Measurements from ENCODE around the gene SENP3. TPM values are rescaled to one million over a fixed set of nuclear protein-coding genes. Genes with fewer than 3 reads are reported as not detected.

Gene SENP3
- total RNA-seq, 4 donors from 2014 or later, result 62.4 to 73.3 (median 66.3) TPM

GRCh38 chr17:7572588-7573323 is 11.0 kb downstream of the SENP3 start:
- H3K4me3 ChIP-seq (replicated peaks in 1 of 3), result peak overlapping the region; percentile 75 to 99 (median 99)
- peak; percentile 53 to 99 for DNase-seq
- WGBS, 2 donors, result 0 to 1% methylated on average over 13 to 42 of the region's 73 CpGs
- H3K27me3 ChIP-seq, result no peaks in the 10 kb centered on the region
- peak overlapping the region; percentile 94 to 96 (median 95) for H3K27ac ChIP-seq
- H3K36me3 ChIP-seq, result peaks cover 49 to 52% of the 10 kb centered on the region in 2 donors
- intact Hi-C loops (cut with DNase I), result loop anchor here (5.0 kb wide), 1 partner anchor 115 kb away; the partner anchor contains the start of genes TP53 and WRAP53
- no peaks in the 10 kb centered on the region for H3K9me3 ChIP-seq
- peaks cover 16 to 26% of the 10 kb centered on the region in 2 donors for H3K4me1 ChIP-seq
- TF ChIP-seq POLR2A (IDR thresholded peaks at IDR 0.05) (peak; percentile 87 to 98), CTCF (IDR thresholded peaks at IDR 0.05) (peak in 1 of 6 experiments; percentile 6)

GRCh38 chr17:7573324-7574080 is 11.8 kb downstream of the SENP3 start:
- intact Hi-C loops (cut with DNase I), result loop anchor here (5.0 kb wide), 1 partner anchor 114 kb away; the partner anchor contains the start of genes TP53 and WRAP53
- peak overlapping the region; percentile 94 to 96 (median 95) for H3K27ac ChIP-seq
- no peaks in the 10 kb centered on the region for H3K9me3 ChIP-seq
- no peaks in the 10 kb centered on the region for H3K27me3 ChIP-seq
- peak; percentile 92 for DNase-seq
- 0 to 1% methylated on average over 3 to 49 of the region's 71 CpGs for WGBS, 2 donors
- TF ChIP-seq POLR2A (IDR thresholded peaks at IDR 0.05) (peak in 1 of 2 donors; percentile 72), CTCF (IDR thresholded peaks at IDR 0.05) (no peak)
- H3K4me1 ChIP-seq, result peaks cover 16 to 26% of the 10 kb centered on the region in 2 donors
- H3K4me3 ChIP-seq (replicated peaks in 1 of 3), result peak overlapping the region; percentile 75 to 99 (median 99)
- H3K36me3 ChIP-seq, result peaks cover 56 to 59% of the 10 kb centered on the region in 2 donors

DNA sequence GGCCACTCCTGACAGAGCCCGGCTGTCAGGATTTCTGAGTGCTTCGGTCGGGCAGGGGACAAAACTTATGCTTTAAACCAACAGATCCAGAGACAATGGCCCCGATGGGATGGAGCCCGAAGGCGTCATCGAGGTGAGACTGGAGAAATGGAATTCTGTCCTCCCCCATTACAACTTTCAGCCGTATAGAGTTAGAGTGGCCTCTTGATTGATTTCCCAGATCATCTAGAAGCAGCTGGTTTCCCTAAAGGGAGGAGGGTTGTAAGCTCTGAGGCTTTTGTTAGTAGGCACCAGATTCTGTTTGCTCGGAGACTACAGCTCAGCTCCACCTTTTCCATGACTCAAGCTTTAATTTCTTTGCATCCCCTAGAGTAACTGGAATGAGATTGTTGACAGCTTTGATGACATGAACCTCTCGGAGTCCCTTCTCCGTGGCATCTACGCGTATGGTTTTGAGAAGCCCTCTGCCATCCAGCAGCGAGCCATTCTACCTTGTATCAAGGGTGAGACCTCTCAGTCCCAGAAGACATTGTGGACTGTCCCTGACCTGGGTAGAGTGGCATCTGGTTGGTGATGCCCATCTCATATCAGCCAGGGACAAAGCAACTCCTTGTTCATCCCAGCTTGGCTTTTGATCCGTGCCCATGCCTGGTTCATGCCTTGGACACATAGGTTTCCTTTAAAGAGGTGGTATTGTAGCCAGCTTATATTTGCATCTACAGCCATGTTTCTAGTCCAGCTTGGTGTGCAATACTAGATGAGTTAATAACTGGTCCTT is 12.6 kb downstream of the SENP3 start:
- intact Hi-C loops (cut with DNase I), result loop anchor here (5.0 kb wide), 1 partner anchor 113 kb away; the partner anchor contains the start of genes TP53 and WRAP53
- H3K9me3 ChIP-seq, result no peaks in the 10 kb centered on the region
- H3K27ac ChIP-seq, result peak overlapping the region in 2 of 3 donors; percentile 94 to 96
- TF ChIP-seq CTCF (IDR thresholded peaks at IDR 0.05) (no peak), POLR2A (IDR thresholded peaks at IDR 0.05) (no peak)
- no peak for DNase-seq
- 34 to 42% methylated on average over 14 of the region's 15 CpGs for WGBS, 2 donors
- H3K4me3 ChIP-seq (replicated peaks in 1 of 3), result peak overlapping the region in 2 of 3 donors; percentile 27 to 99
- no peaks in the 10 kb centered on the region for H3K27me3 ChIP-seq
- H3K36me3 ChIP-seq, result peaks cover 60 to 64% of the 10 kb centered on the region in 2 donors
- H3K4me1 ChIP-seq, result peaks cover 16 to 33% of the 10 kb centered on the region in 2 donors

- Histone ChIP-seq H3K9me3 (no peaks in the 10 kb centered on the region), H3K4me1 (peaks cover 16 to 36% of the 10 kb centered on the region in 2 donors), H3K27me3 (no peaks in the 10 kb centered on the region), H3K36me3 (peaks cover 53 to 54% of the 10 kb centered on the region in 2 donors), H3K27ac (no peak overlapping the region), H3K4me3 (replicated peaks in 1 of 3) (no peak overlapping the region)
- DNase-seq, result no peak
- intact Hi-C loops (cut with DNase I), result no loop called here
- 73% methylated on average over 1 of the region's 1 CpG; no CpG with 5 or more reads in 1 of the 2 donors for WGBS, 2 donors
- no peak for TF ChIP-seq CTCF (IDR thresholded peaks at IDR 0.05)
- TF ChIP-seq POLR2A (IDR thresholded peaks at IDR 0.05), result no peak
Observed at GRCh38 chr17:7575481-7575883, 13.8 kb downstream of the SENP3 start.
